IMR-90 (cell line): ENCODE results near the gene LETM1.

ENCODE experiments used
- BHLHE40 ChIP-seq: fragments of 150-350 bp; IDR thresholded peaks from 2 replicates; pipeline ENCODE4 v1.6.1; 2016; ENCODE audit warnings: mild to moderate bottlenecking, low read depth, low read length
- CEBPB ChIP-seq: IDR thresholded peaks from 2 replicates; pipeline ENCODE4 v1.6.1; 2012; ENCODE audit warnings: low read depth, low read length, improper control_type of control experiment
- CTCF ChIP-seq: conservative IDR thresholded peaks from 2 replicates; pipeline ENCODE4 v1.5.1; 2012; ENCODE audit warnings: mild to moderate bottlenecking, low read depth, low read length, improper control_type of control experiment
- MAFK ChIP-seq: IDR thresholded peaks from 2 replicates; pipeline ENCODE4 v1.6.1; 2012; ENCODE audit warnings: low read depth, low read length, improper control_type of control experiment
- MXI1 ChIP-seq: IDR thresholded peaks from 2 replicates; pipeline ENCODE4 v1.6.1; 2012; ENCODE audit warnings: low read depth, mild to moderate bottlenecking, low read length, moderate library complexity, borderline replicate concordance
- POLR2A ChIP-seq: IDR thresholded peaks from 2 replicates; pipeline ENCODE4 v1.6.1; 2012; ENCODE audit warnings: mild to moderate bottlenecking, low read depth, low read length
- RAD21 ChIP-seq: IDR thresholded peaks from 2 replicates; pipeline ENCODE4 v1.6.1; 2012; ENCODE audit warnings: low read length, improper control_type of control experiment
- RCOR1 ChIP-seq: IDR thresholded peaks from 2 replicates; pipeline ENCODE4 v1.6.1; 2012; ENCODE audit warnings: mild to moderate bottlenecking, low read length, improper control_type of control experiment; ENCODE audit not compliant: insufficient replicate concordance
- RFX5 ChIP-seq: IDR thresholded peaks from 2 replicates; pipeline ENCODE4 v1.8.0; 2012; ENCODE audit warnings: low read depth, mild to moderate bottlenecking, low read length, moderate library complexity
- USF2 ChIP-seq: fragments of 150-350 bp; IDR thresholded peaks from 2 replicates; pipeline ENCODE4 v1.6.1; 2017; ENCODE audit warnings: mild to moderate bottlenecking, antibody characterized with exemption, low read length, low read depth

- TF ChIP-seq POLR2A (no peak), USF2 (no peak), CTCF (no peak), RFX5 (no peak), CEBPB (no peak), RCOR1 (no peak), MXI1 (no peak), BHLHE40 (no peak), MAFK (no peak), RAD21 (no peak)
Measured at GRCh38 chr4:1797861-1798579, 57.9 kb downstream of the LETM1 start.
